Stimulated activated CD4-positive, alpha-beta T cell treated with anti-CD3 and anti-CD28 coated beads, Interleukin-1b, Interleukin-23, amount 100 ng/mL, for 4 hours (primary cell): ENCODE results near the gene NUDT21.

Source experiments
- DNase-seq, 2 donors: peaks; one replicate each; pipeline ENCODE4 v3.0.0-alpha.2; 2020; ENCODE audit warnings: low read depth in 2 of 2

NUDT21 gene

DNA sequence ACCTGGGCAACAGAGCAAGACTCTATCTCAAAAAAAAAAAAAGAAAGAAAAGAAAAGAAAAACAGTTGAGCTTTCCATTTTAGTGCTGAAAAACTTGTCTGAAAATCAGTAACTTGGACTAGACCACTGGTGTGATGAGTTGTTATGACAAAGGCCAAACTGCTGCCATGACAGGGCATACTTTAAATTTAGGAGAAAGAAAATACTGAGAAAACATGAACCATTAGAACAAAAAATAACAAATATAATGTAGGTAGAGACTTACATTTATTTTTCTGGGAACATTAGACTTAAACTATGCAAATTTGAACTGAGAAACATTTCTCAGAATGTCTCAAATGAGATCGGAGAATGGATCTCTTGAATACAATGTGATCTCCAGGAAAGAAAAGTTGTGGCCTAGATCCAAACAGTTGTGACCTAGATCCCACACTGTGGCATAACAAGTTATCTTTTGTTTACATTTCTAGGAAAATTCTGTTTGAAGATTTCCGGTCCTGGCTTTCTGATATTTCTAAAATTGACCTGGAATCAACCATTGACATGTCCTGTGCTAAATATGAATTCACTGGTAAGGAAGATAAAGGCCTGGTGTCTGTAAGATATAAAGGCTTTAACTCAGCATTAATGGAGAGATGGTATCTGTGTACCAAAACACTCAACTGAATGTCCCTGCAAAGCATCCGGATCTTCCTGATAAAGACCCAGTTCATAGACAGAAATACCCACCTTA, 11.1 kb upstream of the NUDT21 start:
- DNase-seq, result no peak

- DNase-seq, result no peak
Measured at GRCh38 chr16:56460101-56460500, 9.0 kb upstream of the NUDT21 start.

GRCh38 chr16:56457927-56458470, 6.9 kb upstream of the NUDT21 start:
- DNase-seq, result no peak

DNA sequence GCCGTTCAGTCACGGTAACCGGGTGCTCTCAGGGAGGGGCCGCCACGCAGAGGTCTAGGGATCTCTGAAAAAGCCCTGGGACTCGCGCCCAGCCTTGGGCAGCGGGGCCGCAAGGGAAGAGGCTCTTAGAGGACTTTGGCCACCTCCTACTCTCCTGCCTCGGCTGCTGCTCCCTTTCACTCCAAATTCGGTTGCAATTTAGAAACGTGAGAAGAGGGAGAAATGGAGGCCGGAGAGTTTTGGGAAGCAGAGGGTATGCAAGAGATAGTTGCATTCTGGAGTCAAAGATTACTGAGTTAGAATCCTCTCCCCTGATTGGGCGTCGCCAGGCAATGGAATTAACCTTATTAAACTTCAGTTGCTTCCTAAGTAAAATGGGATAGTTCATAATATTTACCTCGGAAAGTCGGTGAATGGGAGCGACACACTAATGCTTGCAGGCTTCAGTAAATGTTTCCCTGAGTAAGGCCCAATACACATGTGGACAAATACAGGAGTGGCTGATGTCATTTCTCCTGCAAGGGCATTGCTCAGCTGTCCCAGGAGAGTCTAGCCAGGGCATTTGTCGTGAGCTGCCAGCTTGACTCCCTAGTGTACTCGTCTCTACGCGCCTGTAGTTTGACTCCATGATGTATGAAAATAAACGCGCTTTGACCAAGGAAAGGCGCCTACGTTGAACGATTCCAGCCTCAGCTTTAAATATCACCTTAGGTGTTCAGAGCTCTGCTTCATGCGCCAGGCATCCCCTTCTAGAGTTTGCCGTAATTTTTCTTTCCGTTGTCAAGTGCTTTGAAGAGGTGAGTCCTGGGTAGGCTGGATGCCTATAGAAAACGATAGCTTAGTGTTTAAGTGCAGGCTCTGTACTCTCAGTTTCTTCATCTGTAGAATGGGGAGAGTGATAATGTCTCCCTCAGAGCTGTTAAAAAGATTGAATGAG, 889 bp upstream of the NUDT21 start:
- no peak for DNase-seq

- DNase-seq, result no peak
Measured at GRCh38 chr16:56450275-56450985, 702 bp downstream of the NUDT21 start.

- no peak for DNase-seq
Measured at GRCh38 chr16:56448005-56448404, 3.1 kb downstream of the NUDT21 start.

DNA sequence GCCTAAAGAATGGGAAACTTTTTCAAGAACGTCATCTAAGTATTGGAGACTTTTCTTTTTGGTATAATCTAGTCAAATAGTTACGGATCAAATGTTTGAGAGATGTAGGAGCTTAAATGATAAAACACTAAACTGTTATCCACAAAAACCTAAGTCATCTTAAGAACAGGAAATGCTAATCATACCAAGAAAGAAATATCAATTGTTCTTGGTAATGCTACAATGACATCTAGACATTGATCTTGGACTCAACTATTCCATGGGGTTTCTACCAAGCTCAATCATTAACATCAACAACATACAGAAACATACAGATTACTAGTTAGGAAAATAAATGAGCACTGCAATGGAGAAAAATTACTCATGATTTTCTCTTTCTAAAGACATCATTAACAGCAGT, 3.8 kb downstream of the NUDT21 start:
- no peak for DNase-seq

DNA sequence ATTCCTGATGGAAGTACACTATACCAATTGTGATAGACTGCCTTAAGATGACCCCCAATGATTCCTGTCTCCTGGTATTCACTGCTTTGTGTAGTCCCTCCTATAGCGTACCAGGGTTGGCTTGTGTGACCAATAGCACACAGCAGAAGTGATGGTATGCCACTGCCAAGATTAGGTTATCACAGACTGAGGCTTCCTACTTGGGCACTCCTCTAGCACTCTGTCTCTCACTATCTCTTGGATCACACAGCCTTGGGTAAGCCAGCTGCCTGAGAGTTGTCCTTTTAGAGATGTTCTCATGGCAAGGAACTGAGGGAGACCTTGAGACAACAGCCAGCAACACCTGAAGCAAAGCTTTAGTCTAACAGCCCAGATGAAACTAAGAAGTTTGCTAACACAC, 13.1 kb downstream of the NUDT21 start:
- DNase-seq, result no peak

DNA sequence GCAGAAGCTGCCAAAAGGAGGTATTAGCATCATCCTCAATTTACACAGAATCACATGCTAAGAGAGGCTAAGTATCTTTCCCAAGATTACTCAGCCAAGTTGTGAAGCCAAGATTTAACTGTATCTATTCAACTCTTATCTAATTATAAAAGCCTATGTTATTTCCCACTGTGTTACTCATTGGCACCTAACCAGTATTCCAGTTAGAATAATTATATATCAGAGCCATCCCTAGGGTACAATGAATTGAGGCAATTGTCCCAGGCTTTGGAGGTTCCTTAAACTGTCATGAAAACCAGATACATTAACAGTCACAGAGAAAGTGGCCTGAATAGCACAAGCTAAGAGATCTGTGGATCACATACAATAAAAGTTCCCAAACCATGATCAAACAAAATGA, 14.9 kb downstream of the NUDT21 start:
- DNase-seq, result no peak

- no peak for DNase-seq
Measured at GRCh38 chr16:56428091-56428490, 23.0 kb downstream of the NUDT21 start.

GRCh38 chr16:56426585-56426984, 24.5 kb downstream of the NUDT21 start:
- DNase-seq, result no peak

- DNase-seq, result peak; percentile 31 to 64
Measured at GRCh38 chr16:56425439-56425832, 25.7 kb downstream of the NUDT21 start, which contains the start of gene AMFR. Gene AMFR, minus strand, starts transcription at chr16:56425545. Its CDS starts 218 bp downstream, at chr16:56425327.

DNA sequence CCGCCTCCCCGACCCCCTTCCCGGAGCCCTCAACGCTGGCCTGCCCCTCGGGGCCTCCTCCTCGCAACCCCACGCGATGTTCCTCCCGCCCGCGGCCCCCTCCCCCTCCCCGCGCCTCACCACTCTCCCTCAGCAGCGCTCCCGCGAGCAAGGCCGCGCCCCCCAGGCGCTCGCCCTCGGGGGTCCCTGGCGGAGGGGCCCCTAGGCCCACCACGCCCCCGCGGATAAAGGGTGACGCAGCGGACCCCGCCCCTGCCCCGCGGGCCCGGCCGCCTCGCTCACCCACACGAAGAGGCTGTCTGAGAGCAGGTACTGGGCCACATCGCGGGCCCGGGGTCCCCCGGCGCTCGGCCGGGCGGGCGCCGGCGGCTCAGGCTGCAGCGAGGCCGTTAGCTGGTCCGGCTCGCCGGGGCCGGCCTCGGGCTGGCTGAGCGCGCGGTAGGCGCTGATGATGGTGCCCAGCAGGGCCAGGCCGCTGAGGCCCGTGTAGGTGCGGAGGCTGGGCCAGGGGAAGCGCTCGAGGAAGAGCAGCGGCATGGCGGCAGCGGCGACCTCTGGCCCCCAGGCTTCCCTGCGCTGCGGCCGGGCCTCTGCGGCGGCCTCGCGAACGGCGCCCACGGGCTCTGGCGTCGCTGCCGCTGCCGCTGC, 26.2 kb downstream of the NUDT21 start:
- DNase-seq, result peak; percentile 34 to 37

GRCh38 chr16:56424404-56424764, 26.7 kb downstream of the NUDT21 start:
- no peak for DNase-seq

DNA sequence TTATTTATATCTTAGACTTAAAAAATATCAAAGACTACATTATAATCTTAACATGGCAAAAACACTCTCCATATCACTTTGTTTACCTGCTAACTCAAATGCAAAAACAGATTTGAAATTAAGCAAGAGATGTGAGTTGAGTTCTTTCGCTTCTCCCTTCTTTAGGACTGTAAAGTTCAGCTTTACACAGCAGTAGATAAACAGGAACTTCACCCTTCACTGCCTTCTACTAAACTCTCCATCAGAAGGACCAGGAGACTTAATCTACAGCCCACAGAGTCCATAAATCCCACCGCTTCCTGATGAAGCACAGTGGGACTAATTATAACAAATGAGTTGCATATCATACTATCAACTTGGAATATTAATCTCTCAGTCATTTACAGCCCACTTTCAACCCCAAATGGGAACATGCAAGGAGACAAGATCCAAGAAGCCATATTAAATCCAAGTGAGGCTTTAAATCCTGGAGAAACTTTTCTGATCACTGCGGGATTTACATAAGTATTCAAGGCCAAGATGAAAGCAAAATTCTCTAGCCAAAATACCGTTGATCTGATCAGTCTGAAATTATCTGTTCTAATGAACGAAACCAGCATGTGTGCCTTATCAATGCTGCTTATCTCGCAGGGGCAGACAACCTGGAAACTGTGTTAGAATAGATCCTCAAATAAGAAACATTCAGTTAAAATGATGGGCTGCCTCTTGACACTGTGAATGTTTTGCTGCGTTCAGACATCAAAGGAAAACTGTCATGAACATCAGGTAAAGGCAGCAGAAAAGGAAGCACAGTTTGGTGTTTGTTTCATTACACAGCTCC, 27.3 kb downstream of the NUDT21 start:
- DNase-seq, result no peak

DNA sequence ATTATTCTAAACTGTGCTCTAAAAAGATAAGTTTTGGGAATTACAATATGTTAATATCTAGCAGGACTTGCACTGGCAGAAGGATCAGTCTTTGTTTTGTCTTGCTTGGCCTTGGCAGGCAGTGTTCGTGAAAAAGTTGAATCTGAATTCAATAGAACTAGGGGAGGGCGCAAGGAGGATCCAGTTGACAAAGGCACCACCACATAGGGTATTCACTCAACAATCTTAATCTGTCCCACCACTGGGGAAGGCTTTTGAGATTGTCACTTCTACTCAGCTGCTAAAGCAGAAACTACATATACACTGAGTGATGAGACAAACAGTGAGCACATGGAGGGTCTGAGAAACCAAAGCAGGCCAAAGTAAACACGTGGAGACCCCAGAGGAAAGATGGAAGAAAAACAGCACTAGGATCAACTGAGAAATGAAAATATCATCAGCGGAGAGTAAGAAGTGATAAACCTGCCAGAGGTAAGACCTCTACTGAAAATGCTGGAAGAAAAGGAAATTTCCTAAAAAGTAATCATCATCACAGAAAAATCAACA, 28.2 kb downstream of the NUDT21 start:
- no peak for DNase-seq

DNA sequence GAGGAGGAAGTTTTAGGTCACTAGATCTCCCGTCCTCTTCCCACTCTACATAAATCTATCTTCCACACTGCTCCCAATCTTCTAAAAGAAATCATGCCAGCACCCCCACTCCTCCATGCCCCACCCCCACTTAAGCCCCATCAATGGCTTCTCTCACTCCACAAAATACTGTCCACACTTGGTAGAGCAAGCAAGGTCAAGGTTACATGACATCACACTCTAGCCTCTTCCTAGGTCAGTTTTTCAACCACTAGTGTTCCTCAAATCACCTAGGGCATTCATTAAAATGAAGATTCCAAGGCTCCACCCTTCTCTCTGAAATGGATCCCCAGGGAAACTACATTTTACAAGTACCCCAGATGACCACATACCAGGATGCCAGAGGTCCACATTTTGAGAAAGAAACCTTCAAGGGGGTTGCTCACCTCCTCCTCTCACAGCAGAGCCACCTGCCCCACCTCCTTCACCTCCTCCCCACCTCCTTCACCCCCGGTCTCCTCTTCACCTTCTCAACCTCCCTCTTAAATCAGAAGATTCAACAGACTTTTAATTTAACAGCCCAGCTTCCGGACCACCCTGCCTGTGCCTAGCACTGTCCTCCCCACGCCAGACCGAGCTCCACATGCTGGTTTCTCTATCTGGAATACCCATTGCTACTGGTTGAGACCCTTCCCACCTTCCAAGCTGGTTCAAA, 29.0 kb downstream of the NUDT21 start:
- no peak for DNase-seq

GRCh38 chr16:56421313-56421712, 29.8 kb downstream of the NUDT21 start:
- DNase-seq, result no peak

DNA sequence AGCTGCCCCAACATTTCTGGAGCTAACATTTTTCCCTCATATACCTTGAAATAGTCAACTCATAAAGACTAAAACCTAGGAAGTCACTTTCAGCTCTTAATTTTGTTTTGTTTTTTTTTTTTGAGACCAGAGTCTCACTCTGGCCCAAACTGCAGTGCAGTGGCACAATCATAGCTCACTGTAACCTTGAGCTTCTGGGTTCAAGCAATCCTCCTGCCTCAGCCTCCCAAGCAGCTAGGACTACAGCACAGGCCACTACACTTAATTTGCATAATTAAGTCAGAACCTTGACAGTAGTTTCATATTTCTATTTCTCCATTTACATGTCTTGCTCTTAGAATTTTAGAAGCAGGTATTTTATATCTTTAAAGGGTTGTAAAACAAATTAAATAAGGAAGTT, 30.5 kb downstream of the NUDT21 start:
- no peak for DNase-seq
